NCI-H2171 (cell line): ENCODE results near the gene PLA2G6.

Experiments
- DNase-seq: peaks from one replicate; lab custom pipeline; 2025; lab: John Stamatoyannopoulos, UW

The PLA2G6 gene

GRCh38 chr22:38072322-38073149 is 109.1 kb downstream of the PLA2G6 start:
- no peak for DNase-seq

GRCh38 chr22:38071421-38072321 is 110.0 kb downstream of the PLA2G6 start:
- DNase-seq, result no peak

GRCh38 chr22:38070250-38070921 is 111.2 kb downstream of the PLA2G6 start:
- no peak for DNase-seq

- no peak for DNase-seq
These were observed 112.0 kb downstream of the PLA2G6 start for GRCh38 chr22:38069372-38070249.

- no peak for DNase-seq
These were observed 112.8 kb downstream of the PLA2G6 start for GRCh38 chr22:38068641-38069371.

GRCh38 chr22:38067761-38068360 is 113.8 kb downstream of the PLA2G6 start:
- no peak for DNase-seq

GRCh38 chr22:38067028-38067415 is 114.6 kb downstream of the PLA2G6 start:
- DNase-seq, result no peak

- no peak for DNase-seq
These were observed 115.1 kb downstream of the PLA2G6 start for GRCh38 chr22:38066381-38067027.

- no peak for DNase-seq
These were observed 116.1 kb downstream of the PLA2G6 start for GRCh38 chr22:38065539-38065938.

- DNase-seq, result no peak
These were observed 118.8 kb downstream of the PLA2G6 start for GRCh38 chr22:38062791-38063190.
